ENCODE results near the gene NPIPB4.
"Not testable (repeated sequence)": the region's sequence is repeated elsewhere in the genome, so short reads cannot be mapped to it uniquely, and the experiment has no call there.

GRCh38 chr16:21825526-21825925, 32.0 kb downstream of the NPIPB4 start:
- TF ChIP-seq, protein P1, sequence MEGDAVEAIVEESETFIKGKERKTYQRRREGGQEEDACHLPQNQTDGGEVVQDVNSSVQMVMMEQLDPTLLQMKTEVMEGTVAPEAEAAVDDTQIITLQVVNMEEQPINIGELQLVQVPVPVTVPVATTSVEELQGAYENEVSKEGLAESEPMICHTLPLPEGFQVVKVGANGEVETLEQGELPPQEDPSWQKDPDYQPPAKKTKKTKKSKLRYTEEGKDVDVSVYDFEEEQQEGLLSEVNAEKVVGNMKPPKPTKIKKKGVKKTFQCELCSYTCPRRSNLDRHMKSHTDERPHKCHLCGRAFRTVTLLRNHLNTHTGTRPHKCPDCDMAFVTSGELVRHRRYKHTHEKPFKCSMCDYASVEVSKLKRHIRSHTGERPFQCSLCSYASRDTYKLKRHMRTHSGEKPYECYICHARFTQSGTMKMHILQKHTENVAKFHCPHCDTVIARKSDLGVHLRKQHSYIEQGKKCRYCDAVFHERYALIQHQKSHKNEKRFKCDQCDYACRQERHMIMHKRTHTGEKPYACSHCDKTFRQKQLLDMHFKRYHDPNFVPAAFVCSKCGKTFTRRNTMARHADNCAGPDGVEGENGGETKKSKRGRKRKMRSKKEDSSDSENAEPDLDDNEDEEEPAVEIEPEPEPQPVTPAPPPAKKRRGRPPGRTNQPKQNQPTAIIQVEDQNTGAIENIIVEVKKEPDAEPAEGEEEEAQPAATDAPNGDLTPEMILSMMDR (conservative IDR thresholded peaks at IDR 0.05) = not testable (repeated sequence)
- not testable (repeated sequence) for TF ChIP-seq EZH2 (IDR thresholded peaks at IDR 0.05; ENCODE audit: low read depth)
